Measurements from ENCODE around the gene RNF166. TPM values are rescaled to one million over a fixed set of nuclear protein-coding genes. Genes with fewer than 3 reads are reported as not detected.

RNF166 gene
- total RNA-seq, 1 experiment from 2014 or later = 17.5 TPM

- H3K9me3 Mint-ChIP-seq (ENCODE audit: unreplicated experiment) = no peaks in the 10 kb centered on the region
- no peak for TF ChIP-seq CTCF (IDR thresholded peaks at IDR 0.05; ENCODE audit: unreplicated experiment)
- no peak overlapping the region for H3K4me3 Mint-ChIP-seq (ENCODE audit: unreplicated experiment)
- H3K27ac Mint-ChIP-seq (ENCODE audit: low read depth, unreplicated experiment) = no peak overlapping the region
- peaks cover 30% of the 10 kb centered on the region for H3K36me3 Mint-ChIP-seq (ENCODE audit: insufficient read depth, unreplicated experiment)
- H3K4me1 Mint-ChIP-seq (ENCODE audit: insufficient read depth, unreplicated experiment) = no peaks in the 10 kb centered on the region
- no peak for DNase-seq (ENCODE audit: unreplicated experiment)
- no peaks in the 10 kb centered on the region for H3K27me3 Mint-ChIP-seq (ENCODE audit: insufficient read depth, unreplicated experiment)
- BruUV-seq (replicated peaks) = no TSS peak
- ChIA-PET POLR2A (no interaction called here), CTCF (interaction anchor here (0.6 to 5.7 kb wide), 14 partner anchors 13 to 431 kb away, joined by 3 to 61 read pairs (median 4); no protein-coding TSS in a partner anchor)
- intact Hi-C loops (cut with micrococcal nuclease) = no loop called here
These were observed 29.9 kb upstream of the RNF166 start for GRCh38 chr16:88736088-88736487.

- TF ChIP-seq CTCF (IDR thresholded peaks at IDR 0.05; ENCODE audit: unreplicated experiment) = no peak
- H3K27me3 Mint-ChIP-seq (ENCODE audit: insufficient read depth, unreplicated experiment) = no peaks in the 10 kb centered on the region
- no peak for DNase-seq (ENCODE audit: unreplicated experiment)
- no peak overlapping the region for H3K4me3 Mint-ChIP-seq (ENCODE audit: unreplicated experiment)
- intact Hi-C loops (cut with micrococcal nuclease) = no loop called here
- H3K9me3 Mint-ChIP-seq (ENCODE audit: unreplicated experiment) = no peaks in the 10 kb centered on the region
- no TSS peak for BruUV-seq (replicated peaks)
- no peaks in the 10 kb centered on the region for H3K4me1 Mint-ChIP-seq (ENCODE audit: insufficient read depth, unreplicated experiment)
- ChIA-PET POLR2A (no interaction called here), CTCF (interaction anchor here (0.6 to 5.7 kb wide), 6 partner anchors 13 to 123 kb away, joined by 3 to 61 read pairs (median 5); no protein-coding TSS in a partner anchor)
- H3K27ac Mint-ChIP-seq (ENCODE audit: low read depth, unreplicated experiment) = no peak overlapping the region
- H3K36me3 Mint-ChIP-seq (ENCODE audit: insufficient read depth, unreplicated experiment) = peaks cover 30% of the 10 kb centered on the region
These were observed 29.4 kb upstream of the RNF166 start for GRCh38 chr16:88735616-88736015.

- peaks cover 31% of the 10 kb centered on the region for H3K36me3 Mint-ChIP-seq (ENCODE audit: insufficient read depth, unreplicated experiment)
- no TSS peak for BruUV-seq (replicated peaks)
- ChIA-PET CTCF (interaction anchor here (1.1 to 5.7 kb wide), 3 partner anchors 12 to 47 kb away, joined by 4 to 61 read pairs (median 32); no protein-coding TSS in a partner anchor), POLR2A (no interaction called here)
- H3K4me1 Mint-ChIP-seq (ENCODE audit: insufficient read depth, unreplicated experiment) = no peaks in the 10 kb centered on the region
- H3K27ac Mint-ChIP-seq (ENCODE audit: low read depth, unreplicated experiment) = no peak overlapping the region
- no peaks in the 10 kb centered on the region for H3K27me3 Mint-ChIP-seq (ENCODE audit: insufficient read depth, unreplicated experiment)
- no peak for DNase-seq (ENCODE audit: unreplicated experiment)
- no peaks in the 10 kb centered on the region for H3K9me3 Mint-ChIP-seq (ENCODE audit: unreplicated experiment)
- no peak for TF ChIP-seq CTCF (IDR thresholded peaks at IDR 0.05; ENCODE audit: unreplicated experiment)
- intact Hi-C loops (cut with micrococcal nuclease) = no loop called here
- no peak overlapping the region for H3K4me3 Mint-ChIP-seq (ENCODE audit: unreplicated experiment)
These were observed 28.9 kb upstream of the RNF166 start for GRCh38 chr16:88735121-88735520.

GRCh38 chr16:88734361-88734728, 28.1 kb upstream of the RNF166 start:
- Mint-ChIP-seq H3K4me1 (ENCODE audit: insufficient read depth, unreplicated experiment) (no peaks in the 10 kb centered on the region), H3K4me3 (ENCODE audit: unreplicated experiment) (no peak overlapping the region), H3K27me3 (ENCODE audit: insufficient read depth, unreplicated experiment) (no peaks in the 10 kb centered on the region), H3K9me3 (ENCODE audit: unreplicated experiment) (no peaks in the 10 kb centered on the region), H3K36me3 (ENCODE audit: insufficient read depth, unreplicated experiment) (peaks cover 31% of the 10 kb centered on the region), H3K27ac (ENCODE audit: low read depth, unreplicated experiment) (no peak overlapping the region)
- no peak for TF ChIP-seq CTCF (IDR thresholded peaks at IDR 0.05; ENCODE audit: unreplicated experiment)
- CTCF ChIA-PET = interaction anchor here (0.8 to 5.7 kb wide), 3 partner anchors 13 to 47 kb away, joined by 3 to 61 read pairs (median 4); no protein-coding TSS in a partner anchor
- TSS peak; percentile 43 for BruUV-seq (replicated peaks)
- DNase-seq (ENCODE audit: unreplicated experiment) = no peak
- intact Hi-C loops (cut with micrococcal nuclease) = no loop called here
- POLR2A ChIA-PET = no interaction called here

Data from MCF 10A (cell line).